H1 (cell line): ENCODE measurements around the gene C11orf42. TPM values are rescaled to one million over a fixed set of nuclear protein-coding genes. Genes with fewer than 3 reads are reported as not detected.

ENCODE experiments used
- CTCF ChIA-PET: fragments of 300-600 bp; sonication (Branson Sonifier 250); formaldehyde crosslinking; loops from one replicate; lab custom pipeline; 2021; ENCODE audit not compliant: partially characterized antibody; lab: Charles Lee
- POLR2A ChIA-PET: fragments of 300-600 bp; sonication (Branson Sonifier 250); formaldehyde crosslinking; loops from one replicate; lab custom pipeline; 2021; ENCODE audit warnings: inconsistent platforms; ENCODE audit not compliant: partially characterized antibody; lab: Charles Lee
- DNase-seq, 2 experiments: peaks; one replicate each; pipeline versions ENCODE4 v3.0.0 to v3.0.0-alpha.2; 2010 to 2022; ENCODE audit warnings: low spot score in 2 of 2, low read depth in 1 of 2, mixed read lengths in 1 of 2
- FAIRE-seq: peaks from 2 replicates; lab custom pipeline; 2011; peaks lifted over from hg19 to GRCh38; lab: Jason Lieb, UNC
- H2AFZ ChIP-seq: 2 replicates; pipeline ENCODE4 v1.8.1; 2012; ENCODE audit warnings: low read length, inconsistent platforms
- H2AK5ac ChIP-seq: 2 replicates; pipeline ENCODE4 v1.6.1; 2013; ENCODE audit warnings: low read depth, low read length
- H2BK120ac ChIP-seq: replicated peaks from 2 replicates; pipeline ENCODE3; 2013; ENCODE audit warnings: low read depth, low read length, inconsistent platforms
- H2BK12ac ChIP-seq: 2 replicates; pipeline ENCODE4 v1.6.1; 2013; ENCODE audit warnings: low read depth, low read length
- H2BK15ac ChIP-seq: 2 replicates; pipeline ENCODE4 v1.6.1; 2013; ENCODE audit warnings: low read length
- H2BK20ac ChIP-seq: 2 replicates; pipeline ENCODE4 v1.6.1; 2013; ENCODE audit warnings: low read length
- H2BK5ac ChIP-seq: 2 replicates; pipeline ENCODE4 v1.6.1; 2013; ENCODE audit warnings: low read depth, low read length
- H3K14ac ChIP-seq: 2 replicates; pipeline ENCODE4 v1.6.1; 2013; ENCODE audit warnings: inconsistent platforms; ENCODE audit not compliant: insufficient read length
- H3K18ac ChIP-seq: 2 replicates; pipeline ENCODE4 v1.6.1; 2013; ENCODE audit warnings: low read length; ENCODE audit errors: extremely low read depth
- H3K23ac ChIP-seq: 2 replicates; pipeline ENCODE4 v1.6.1; 2013; ENCODE audit warnings: inconsistent platforms; ENCODE audit not compliant: insufficient read length
- H3K23me2 ChIP-seq: 2 replicates; pipeline ENCODE4 v1.6.1; 2013; ENCODE audit warnings: low read depth, low read length
- H3K27ac ChIP-seq: 2 replicates; pipeline ENCODE4 v1.6.1; 2011; ENCODE audit warnings: low read depth, low read length, inconsistent platforms
- H3K27me3 ChIP-seq, 4 experiments: replicated peaks in 1 of 4; 1 replicate in 1 of 4; 2 replicates in 3 of 4; pipeline versions ENCODE4 v1.6.1 to v1.8.1; 2011 to 2013; ENCODE audit warnings: low read length in 3 of 4, mild to moderate bottlenecking in 3 of 4, inconsistent platforms in 2 of 4, mixed read lengths in 2 of 4, moderate library complexity in 1 of 4; ENCODE audit not compliant: control insufficient read depth in 3 of 4, insufficient read depth in 3 of 4; ENCODE audit errors: extremely low read depth in 1 of 4
- H3K36me3 ChIP-seq, 4 experiments: 2 replicates each; pipeline versions ENCODE4 v1.6.1 to v1.8.1; 2011 to 2013; ENCODE audit warnings: mild to moderate bottlenecking in 4 of 4, low read length in 3 of 4, moderate library complexity in 2 of 4, control low read depth in 1 of 4, inconsistent platforms in 1 of 4; ENCODE audit not compliant: insufficient read depth in 4 of 4, control insufficient read depth in 2 of 4
- H3K4ac ChIP-seq: replicated peaks from 2 replicates; pipeline ENCODE3; 2013; ENCODE audit warnings: low read length, low read depth, mixed read lengths, inconsistent platforms; ENCODE audit not compliant: insufficient read length
- H3K4me1 ChIP-seq, 4 experiments: replicated peaks in 1 of 4; 1 replicate in 1 of 4; 2 replicates in 3 of 4; pipeline versions ENCODE4 v1.6.1 to v1.8.1; 2011 to 2013; ENCODE audit warnings: low read length in 3 of 4, inconsistent platforms in 2 of 4, mixed read lengths in 1 of 4; ENCODE audit not compliant: insufficient read depth in 4 of 4, control insufficient read depth in 3 of 4
- H3K4me2 ChIP-seq, 2 experiments: 2 replicates each; pipeline versions ENCODE4 v1.6.1 to v1.8.1; 2011 to 2013; ENCODE audit warnings: low read depth in 2 of 2, low read length in 2 of 2, control low read depth in 1 of 2, inconsistent platforms in 1 of 2, mild to moderate bottlenecking in 1 of 2; ENCODE audit not compliant: insufficient read depth in 1 of 2
- H3K4me3 ChIP-seq, 4 experiments: fragments of 200-600, 300-600 bp in 1 of 4; sonication (generic), shearing (Covaris generic), sonication (Bioruptor Twin) in 1 of 4; 2 replicates each; pipeline versions ENCODE4 v1.5.1 to v1.8.1; 2011 to 2016; ENCODE audit warnings: low read length in 4 of 4, low read depth in 3 of 4, control low read depth in 2 of 4, inconsistent platforms in 2 of 4, mild to moderate bottlenecking in 2 of 4, mixed read lengths in 1 of 4, moderate library complexity in 1 of 4; ENCODE audit not compliant: insufficient read depth in 2 of 4; ENCODE audit errors: extremely low read depth in 1 of 4
- H3K56ac ChIP-seq: replicated peaks from 2 replicates; pipeline ENCODE3; 2013; ENCODE audit warnings: low read depth, mild to moderate bottlenecking, mixed read lengths, low read length, inconsistent platforms; ENCODE audit not compliant: insufficient read length
- H3K79me1 ChIP-seq: 2 replicates; pipeline ENCODE4 v1.6.1; 2013; ENCODE audit warnings: low read depth, low read length, control low read depth
- H3K79me2 ChIP-seq, 2 experiments: 2 replicates each; pipeline versions ENCODE4 v1.6.1 to v1.8.1; 2012 to 2013; ENCODE audit warnings: low read length in 2 of 2, mild to moderate bottlenecking in 2 of 2, inconsistent platforms in 1 of 2; ENCODE audit not compliant: insufficient read depth in 2 of 2, control insufficient read depth in 1 of 2
- H3K9ac ChIP-seq, 4 experiments: replicated peaks in 1 of 4; 1 replicate in 1 of 4; 2 replicates in 3 of 4; pipeline versions ENCODE4 v1.6.1 to v1.8.1; 2011 to 2013; ENCODE audit warnings: low read depth in 3 of 4, low read length in 3 of 4, control low read depth in 2 of 4, mild to moderate bottlenecking in 2 of 4, moderate library complexity in 2 of 4, inconsistent platforms in 1 of 4; ENCODE audit errors: extremely low read depth in 1 of 4
- H3K9me3 ChIP-seq, 2 experiments: 2 replicates each; pipeline versions ENCODE4 v1.6.1 to v1.8.1; 2012 to 2013; ENCODE audit warnings: mild to moderate bottlenecking in 2 of 2, moderate library complexity in 2 of 2, control low read depth in 1 of 2, inconsistent platforms in 1 of 2, low read depth in 1 of 2, low read length in 1 of 2, mixed read lengths in 1 of 2; ENCODE audit not compliant: insufficient read depth in 2 of 2
- H4K20me1 ChIP-seq, 2 experiments: replicated peaks in 1 of 2; 2 replicates each; pipeline versions ENCODE3 to v1.8.1; 2011 to 2013; ENCODE audit warnings: inconsistent platforms in 2 of 2, low read length in 2 of 2, mild to moderate bottlenecking in 1 of 2; ENCODE audit not compliant: insufficient read depth in 2 of 2, control insufficient read depth in 1 of 2
- H4K5ac ChIP-seq: 2 replicates; pipeline ENCODE4 v1.6.1; 2013; ENCODE audit warnings: low read length, low read depth, mixed read lengths, inconsistent platforms; ENCODE audit not compliant: insufficient read length
- H4K8ac ChIP-seq: 2 replicates; pipeline ENCODE4 v1.8.0; 2013; ENCODE audit warnings: mild to moderate bottlenecking, moderate library complexity, low read length, inconsistent platforms; ENCODE audit not compliant: insufficient read depth; ENCODE audit errors: extremely low read depth
- H4K91ac ChIP-seq: replicated peaks from 2 replicates; pipeline ENCODE3; 2013; ENCODE audit warnings: low read length, mixed read lengths, inconsistent platforms; ENCODE audit not compliant: insufficient read length
- GTF2F1 ChIP-seq: IDR thresholded peaks from 2 replicates; pipeline ENCODE4 v1.6.1; 2012; ENCODE audit warnings: low read depth, low read length, improper control_type of control experiment, borderline replicate concordance
- POLR2AphosphoS5 ChIP-seq: IDR thresholded peaks from 2 replicates; pipeline ENCODE4 v1.6.1; 2011; ENCODE audit warnings: low read depth, low read length
- SAP30 ChIP-seq: fragments of 300-600 bp; sonication (generic); IDR thresholded peaks from 2 replicates; pipeline ENCODE4 v1.7.1; 2012; ENCODE audit warnings: low read length, moderate library complexity, mild to moderate bottlenecking, inconsistent platforms; ENCODE audit not compliant: insufficient read depth, insufficient replicate concordance
- SP4 ChIP-seq: IDR thresholded peaks from 2 replicates; pipeline ENCODE4 v1.6.1; 2012; ENCODE audit warnings: low read length, inconsistent platforms
- WGBS, 2 experiments: shearing (Covaris generic) in 1 of 2; methylation state at CpG; one replicate each; pipeline versions ENCODE4 v1.1.6 to v1.1.7; 2013 to 2015; ENCODE audit warnings: low lambda C conversion rate in 2 of 2, mixed read lengths in 2 of 2, inconsistent platforms in 1 of 2, low coverage in 1 of 2, missing lambda C conversion rate in 1 of 2; ENCODE audit not compliant: insufficient replicate concordance in 2 of 2, insufficient coverage in 1 of 2, insufficient read length in 1 of 2; ENCODE audit errors: extremely low coverage in 1 of 2, missing lambda C conversion rate in 1 of 2; 5-methylcytosine and 5-hydroxymethylcytosine counted together
- polyA plus RNA-seq, 7 experiments: library from polyadenylated mRNA; depleted of rRNA in 3 of 7; stranded (reverse) in 5 of 7; unstranded in 2 of 7; fragments of >200 nt in 5 of 7; fragments of 200-250 nt in 2 of 7; gene quantifications; 1 replicate in 5 of 7; 2 replicates in 1 of 7; 4 replicates in 1 of 7; pipeline versions ENCODE4 v1.2.1 to v1.2.3, GENCODE V29; 2011 to 2013; ENCODE audit warnings: missing spikeins in 2 of 7, mixed read lengths in 2 of 7
- total RNA-seq: library from RNA; stranded (reverse); fragmentation: NEBNext Ultra II Directional; extraction: Animal tissue kit (Norgen Biotek cat#: 25700); gene quantifications from 2 replicates; pipeline ENCODE4 v1.2.1, GENCODE V29; 2021

Gene C11orf42
- total and polyA plus RNA-seq, 2 of the 8 experiments (the other 6 are each of a cell fraction or from before 2014, with no cell fraction given), result not detected

- WGBS, 2 experiments, result 90% methylated on average over 3 of the region's 3 CpGs; no CpG with 5 or more reads in 1 of the 2 experiments
- Histone ChIP-seq H3K14ac (no peak overlapping the region), H4K91ac (no peak overlapping the region), H3K56ac (no peak overlapping the region), H3K36me3 (peaks cover 0 to 12% (median 1%) of the 10 kb centered on the region in 4 experiments; a peak in 6 of 8 replicates), H4K8ac (no peak overlapping the region), H3K23ac (no peak overlapping the region), H3K4me3 (no peak overlapping the region), H2BK12ac (no peak overlapping the region), H3K4me1 (no peaks in the 10 kb centered on the region), H2BK20ac (no peak overlapping the region), H3K79me1 (no peaks in the 10 kb centered on the region), H3K9ac (no peak overlapping the region), H3K27me3 (no peaks in the 10 kb centered on the region), H2BK120ac (no peak overlapping the region), H3K4ac (no peak overlapping the region), H3K27ac (no peak overlapping the region), H3K23me2 (no peaks in the 10 kb centered on the region), H4K5ac (no peak overlapping the region), H2AK5ac (no peak overlapping the region), H3K79me2 (no peaks in the 10 kb centered on the region), H3K4me2 (no peak overlapping the region), H2BK5ac (no peak overlapping the region), H3K9me3 (no peaks in the 10 kb centered on the region), H2BK15ac (no peak overlapping the region), H2AFZ (no peak overlapping the region), H4K20me1 (no peaks in the 10 kb centered on the region), H3K18ac (no peak overlapping the region)
- FAIRE-seq (no peak), DNase-seq (no peak)
- POLR2A ChIA-PET, result no interaction called here
- CTCF ChIA-PET, result interaction anchor here (0.6 to 2.9 kb wide), 8 partner anchors 8 to 1996 kb away, joined by 3 to 15 read pairs (median 4); partner anchors contain the start of gene CNGA4
- TF ChIP-seq POLR2AphosphoS5 (no peak), SP4 (no peak), SAP30 (no peak), GTF2F1 (no peak)
Measured at GRCh38 chr11:6206456-6207180, 1.3 kb downstream of the C11orf42 start.
